Ascending aorta (tissue), 2 donors: ENCODE data around the gene GIN1. TPM values are rescaled to one million over a fixed set of nuclear protein-coding genes. Genes with fewer than 3 reads are reported as not detected.

Source experiments
- DNase-seq, 2 donors: peaks; one replicate each; pipeline ENCODE4 v3.0.0-alpha.2; 2019; ENCODE audit warnings: low spot score in 2 of 2
- H3K27ac ChIP-seq, 2 donors: fragments of 200-600 bp; sonication (generic); one replicate each; pipeline ENCODE4 v1.5.1; 2016 to 2017; ENCODE audit warnings: mild to moderate bottlenecking in 1 of 2
- H3K27me3 ChIP-seq: fragments of 200-600 bp; sonication (generic); one replicate; pipeline ENCODE4 v1.5.1; 2017
- H3K36me3 ChIP-seq, 2 donors: fragments of 200-600 bp; sonication (generic); one replicate each; pipeline ENCODE4 v1.5.1; 2016
- H3K4me1 ChIP-seq, 2 donors: fragments of 200-600 bp; sonication (generic); one replicate each; pipeline ENCODE4 v1.5.1; 2016 to 2017; ENCODE audit warnings: mild to moderate bottlenecking in 1 of 2
- H3K4me3 ChIP-seq, 2 donors: fragments of 200-600 bp; sonication (generic); one replicate each; pipeline ENCODE4 v1.5.1; 2016 to 2017; ENCODE audit warnings: mild to moderate bottlenecking in 1 of 2
- H3K9me3 ChIP-seq, 2 donors: fragments of 200-600 bp; sonication (generic); one replicate each; pipeline ENCODE4 v1.5.1; 2016
- CTCF ChIP-seq, 3 experiments: fragments of 200-600 bp in 2 of 3; fragments of 450-650 bp in 1 of 3; sonication (generic) in 2 of 3; IDR thresholded peaks; one replicate each; pipeline ENCODE4 v1.5.1; 2016 to 2019; ENCODE audit warnings: antibody characterized with exemption in 3 of 3, mild to moderate bottlenecking in 1 of 3, moderate library complexity in 1 of 3
- intact Hi-C: fragments of 100-400 bp; cut with DNase I; formaldehyde crosslinking; loops from one replicate; pipeline ENCODE4 v1.15.1; 2023
- total RNA-seq: library from RNA; depleted of rRNA; stranded (reverse); fragments of >200 nt; gene quantifications from one replicate; pipeline ENCODE4 v1.1.0, GENCODE V29; 2016

The GIN1 gene
- total RNA-seq, 1 donor from 2014 or later = 0.21 TPM

DNA sequence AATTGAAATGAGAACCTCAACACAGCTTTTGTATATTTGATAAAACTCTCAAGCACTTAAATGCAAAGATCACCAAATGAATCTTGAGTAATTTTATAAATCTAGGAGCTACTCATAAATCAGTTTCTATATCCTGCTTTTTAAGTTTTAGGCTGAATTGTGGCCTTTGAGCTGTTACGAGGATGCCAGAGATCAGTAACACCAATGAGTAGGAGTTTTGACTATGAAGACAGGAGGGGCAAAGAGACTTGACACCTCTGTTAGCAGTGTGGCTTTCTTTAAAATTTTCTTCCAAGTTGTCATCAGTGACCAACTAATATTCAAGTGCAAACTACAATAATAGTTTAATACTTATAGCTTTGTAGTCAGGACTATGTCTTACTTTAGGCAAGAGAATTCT lies 12.7 kb upstream of the GIN1 start:
- Histone ChIP-seq H3K9me3 (no peaks in the 10 kb centered on the region), H3K27me3 (no peaks in the 10 kb centered on the region), H3K4me3 (peak overlapping the region in 1 of 2 donors; percentile 24), H3K4me1 (no peaks in the 10 kb centered on the region), H3K36me3 (no peaks in the 10 kb centered on the region), H3K27ac (peak overlapping the region; percentile 8 to 52)
- DNase-seq = no peak
- intact Hi-C loops = no loop called here
- no peak for TF ChIP-seq CTCF (IDR thresholded peaks at IDR 0.05)

- Histone ChIP-seq H3K27me3 (no peaks in the 10 kb centered on the region), H3K27ac (no peak overlapping the region), H3K4me1 (no peaks in the 10 kb centered on the region), H3K4me3 (no peak overlapping the region), H3K9me3 (no peaks in the 10 kb centered on the region), H3K36me3 (no peaks in the 10 kb centered on the region)
- TF ChIP-seq CTCF (IDR thresholded peaks at IDR 0.05) = no peak
- intact Hi-C loops = no loop called here
- DNase-seq = no peak
Measured at GRCh38 chr5:103128202-103128601, 8.3 kb upstream of the GIN1 start.

- no peak overlapping the region for H3K4me3 ChIP-seq
- DNase-seq = no peak
- no peak for TF ChIP-seq CTCF (IDR thresholded peaks at IDR 0.05)
- H3K27ac ChIP-seq = no peak overlapping the region
- H3K4me1 ChIP-seq = peaks cover 0 to 5% of the 10 kb centered on the region in 2 donors
- no peaks in the 10 kb centered on the region for H3K9me3 ChIP-seq
- no peaks in the 10 kb centered on the region for H3K27me3 ChIP-seq
- intact Hi-C loops = no loop called here
- no peaks in the 10 kb centered on the region for H3K36me3 ChIP-seq
Measured at GRCh38 chr5:103127292-103127817, 7.4 kb upstream of the GIN1 start.

DNA sequence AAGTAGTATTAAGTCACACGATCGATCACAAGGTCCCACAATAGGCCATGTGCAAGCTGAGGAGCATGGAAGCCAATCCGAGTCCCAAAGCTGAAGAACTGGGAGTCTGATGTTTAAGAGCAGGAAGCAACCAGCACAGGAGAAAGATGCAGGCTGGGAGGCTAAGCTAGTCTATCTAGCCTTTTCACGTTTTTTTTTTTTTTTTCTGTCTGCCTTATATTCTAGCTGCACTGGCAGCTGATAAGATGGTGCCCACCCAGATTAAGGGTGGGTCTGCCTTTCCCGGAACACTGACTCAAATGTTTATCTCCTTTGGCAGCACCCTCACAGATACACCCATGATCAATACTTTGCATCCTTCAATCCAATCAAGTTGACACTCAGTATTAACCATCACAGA lies 6.6 kb upstream of the GIN1 start:
- intact Hi-C loops = no loop called here
- Histone ChIP-seq H3K27me3 (no peaks in the 10 kb centered on the region), H3K9me3 (no peaks in the 10 kb centered on the region), H3K27ac (no peak overlapping the region), H3K36me3 (no peaks in the 10 kb centered on the region), H3K4me3 (no peak overlapping the region), H3K4me1 (peaks cover 0 to 10% of the 10 kb centered on the region in 2 donors)
- DNase-seq = no peak
- TF ChIP-seq CTCF (IDR thresholded peaks at IDR 0.05) = no peak

GRCh38 chr5:103122242-103122641 lies 2.3 kb upstream of the GIN1 start:
- intact Hi-C loops = no loop called here
- TF ChIP-seq CTCF (IDR thresholded peaks at IDR 0.05) = no peak
- no peaks in the 10 kb centered on the region for H3K27me3 ChIP-seq
- no peak overlapping the region for H3K27ac ChIP-seq
- no peak for DNase-seq
- H3K4me3 ChIP-seq = peak overlapping the region; percentile 4 to 84
- H3K4me1 ChIP-seq = peaks cover 0 to 17% of the 10 kb centered on the region in 2 donors
- no peaks in the 10 kb centered on the region for H3K36me3 ChIP-seq
- no peaks in the 10 kb centered on the region for H3K9me3 ChIP-seq
